NCI-H510A treated with DMSO at 0.1 percent for 48 hours (cell line): Measurements from ENCODE around the gene ALDH1L1.

ENCODE experiments used
- DNase-seq: peaks from one replicate; lab custom pipeline; 2025; lab: John Stamatoyannopoulos, UW

Gene ALDH1L1

GRCh38 chr3:126118591-126118990 lies 61.8 kb downstream of the ALDH1L1 start:
- DNase-seq: no peak

GRCh38 chr3:126117786-126118185 lies 62.6 kb downstream of the ALDH1L1 start:
- DNase-seq: no peak

- no peak for DNase-seq
Observed at GRCh38 chr3:126117212-126117611, 63.2 kb downstream of the ALDH1L1 start.

GRCh38 chr3:126116526-126116925 lies 63.9 kb downstream of the ALDH1L1 start:
- DNase-seq: no peak

- DNase-seq: no peak
Observed at GRCh38 chr3:126114443-126115386, 65.7 kb downstream of the ALDH1L1 start.

- DNase-seq: no peak
Observed at GRCh38 chr3:126113733-126114442, 66.5 kb downstream of the ALDH1L1 start.

- DNase-seq: no peak
Observed at GRCh38 chr3:126113238-126113555, 67.2 kb downstream of the ALDH1L1 start.

GRCh38 chr3:126112531-126113237 lies 67.7 kb downstream of the ALDH1L1 start:
- no peak for DNase-seq

- DNase-seq: no peak
Observed at GRCh38 chr3:126111566-126112475, 68.6 kb downstream of the ALDH1L1 start.

- DNase-seq: no peak
Observed at GRCh38 chr3:126111126-126111551, 69.2 kb downstream of the ALDH1L1 start.

- DNase-seq: no peak
Observed at GRCh38 chr3:126110431-126111125, 69.8 kb downstream of the ALDH1L1 start.

GRCh38 chr3:126109880-126110235 lies 70.5 kb downstream of the ALDH1L1 start:
- no peak for DNase-seq

- DNase-seq: no peak
Observed at GRCh38 chr3:126109146-126109879, 71.1 kb downstream of the ALDH1L1 start.

- DNase-seq: no peak
Observed at GRCh38 chr3:126108676-126109050, 71.7 kb downstream of the ALDH1L1 start.

GRCh38 chr3:126107957-126108675 lies 72.3 kb downstream of the ALDH1L1 start:
- no peak for DNase-seq

- DNase-seq: no peak
Observed at GRCh38 chr3:126107203-126107939, 73.0 kb downstream of the ALDH1L1 start.

- no peak for DNase-seq
Observed at GRCh38 chr3:126106336-126107202, 73.8 kb downstream of the ALDH1L1 start.

GRCh38 chr3:126105691-126106187 lies 74.6 kb downstream of the ALDH1L1 start:
- no peak for DNase-seq
